HTERT RPE-1 (cell line): ENCODE measurements around the gene MCCC1.
"Not testable (repeated sequence)": the region's sequence is repeated elsewhere in the genome, so short reads cannot be mapped to it uniquely, and the experiment has no call there.

Experiments
- in situ Hi-C: fragments of 300-500 bp; cut with MboI; formaldehyde crosslinking; loops from 4 replicates; pipeline ENCODE4 v1.14.3; 2020; ENCODE audit warnings: low sequenced_read_pairs

The MCCC1 gene

DNA sequence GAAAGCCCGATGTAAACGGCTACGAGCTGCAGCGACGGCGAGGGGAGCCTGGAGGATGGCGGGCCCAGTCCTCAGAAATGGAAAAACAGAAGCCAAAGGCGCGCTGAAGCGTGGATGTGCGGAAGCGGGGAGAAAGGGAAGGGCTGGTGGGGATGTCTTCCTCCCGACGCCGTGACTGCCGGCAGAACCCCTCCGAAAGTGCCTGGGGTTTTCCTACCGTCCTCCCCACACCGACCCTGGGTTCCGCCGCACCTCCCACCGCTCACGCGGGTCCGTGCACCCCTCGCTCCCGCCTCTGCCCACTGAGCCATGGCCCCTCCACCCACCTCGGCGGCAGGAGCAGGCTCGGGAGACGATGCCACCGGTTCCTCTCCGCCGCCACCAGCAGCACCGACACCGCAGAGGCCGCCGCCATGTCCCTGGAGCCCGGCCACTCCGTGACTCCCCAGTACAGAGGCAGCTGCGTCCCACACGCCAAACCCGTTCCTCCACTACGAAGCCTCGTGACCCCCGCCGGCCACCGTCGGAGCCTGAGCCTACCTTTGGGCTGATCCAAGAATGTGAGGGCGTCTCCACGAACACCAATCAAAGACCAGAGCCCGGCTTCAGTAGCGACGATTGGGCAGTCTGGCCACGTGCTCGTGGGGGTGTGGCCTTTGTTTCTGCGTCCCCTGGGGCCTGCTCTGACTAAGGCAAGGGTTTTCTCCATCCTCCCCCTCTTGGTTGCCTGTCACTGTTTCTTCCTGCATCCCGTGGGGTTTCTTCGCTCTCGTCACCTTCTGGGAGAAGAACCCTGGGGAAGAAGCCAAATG lies at the start of gene MCCC1:
Gene MCCC1 (minus strand): TSS at position 471 of the 812 bp plus-strand sequence. CDS start 56 bp downstream, at position 415.
- in situ Hi-C loops: no loop called here

DNA sequence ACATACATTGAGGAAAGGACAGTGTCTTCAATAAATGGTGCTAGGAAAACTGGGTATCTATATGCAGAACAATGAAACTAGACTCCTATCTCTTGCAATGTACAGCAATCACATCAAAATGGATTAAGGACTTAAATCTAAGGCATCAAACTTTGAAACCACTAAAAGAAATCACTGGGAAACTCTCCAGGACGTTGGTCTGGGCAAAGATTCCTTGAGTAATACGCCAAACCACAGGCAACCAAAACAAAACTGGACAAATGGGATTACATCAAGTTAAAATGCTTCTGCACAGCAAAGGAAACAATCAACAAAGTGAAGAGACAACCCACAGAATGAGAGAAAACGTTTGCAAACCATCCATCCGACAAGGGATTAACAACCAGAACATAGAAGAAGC lies 48.8 kb upstream of the MCCC1 start:
- in situ Hi-C loops: no loop called here

GRCh38 chr3:183144363-183144762 lies 45.1 kb upstream of the MCCC1 start:
- in situ Hi-C loops: no loop called here

DNA sequence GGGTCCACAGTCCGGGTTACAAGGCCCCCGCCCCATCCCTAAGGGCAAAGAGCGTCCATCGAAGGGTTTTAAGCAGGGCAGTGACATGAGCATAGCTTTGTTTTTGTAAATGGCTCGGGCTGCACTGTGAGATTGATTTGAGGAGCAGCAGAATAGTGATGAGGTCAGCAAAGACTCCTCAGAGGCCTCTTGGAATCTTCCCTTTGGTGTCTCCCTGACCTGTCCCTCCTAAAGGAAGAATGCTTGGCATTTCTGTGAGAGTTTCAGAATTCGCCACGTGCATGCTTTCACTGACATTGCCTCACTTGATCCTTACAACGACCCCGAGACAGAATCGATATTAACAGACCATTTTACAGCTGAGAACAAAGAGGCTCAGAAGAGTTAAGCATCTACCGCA lies 42.9 kb upstream of the MCCC1 start:
- in situ Hi-C loops: no loop called here

DNA sequence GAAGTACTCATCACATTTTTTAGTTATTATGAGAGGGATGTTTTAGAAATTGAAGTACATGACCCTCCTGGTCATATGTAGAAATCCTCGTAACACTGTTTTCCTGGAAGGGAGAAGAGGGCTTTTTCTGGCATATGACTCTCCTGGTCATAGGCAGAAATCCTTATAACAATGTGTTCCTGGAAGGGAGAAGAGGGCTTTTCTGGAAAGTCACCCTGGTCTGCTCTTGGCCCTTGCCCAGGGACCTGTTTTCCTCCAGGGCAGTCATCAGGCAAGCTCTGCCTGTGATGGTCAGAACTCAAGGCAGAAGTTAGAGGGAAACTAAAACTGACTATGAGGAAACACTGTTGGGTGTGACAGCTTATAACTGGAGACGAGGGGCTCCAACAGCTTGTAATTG lies 35.5 kb upstream of the MCCC1 start:
- in situ Hi-C loops: no loop called here

GRCh38 chr3:183132409-183132808 lies 33.1 kb upstream of the MCCC1 start:
- in situ Hi-C loops: no loop called here

DNA sequence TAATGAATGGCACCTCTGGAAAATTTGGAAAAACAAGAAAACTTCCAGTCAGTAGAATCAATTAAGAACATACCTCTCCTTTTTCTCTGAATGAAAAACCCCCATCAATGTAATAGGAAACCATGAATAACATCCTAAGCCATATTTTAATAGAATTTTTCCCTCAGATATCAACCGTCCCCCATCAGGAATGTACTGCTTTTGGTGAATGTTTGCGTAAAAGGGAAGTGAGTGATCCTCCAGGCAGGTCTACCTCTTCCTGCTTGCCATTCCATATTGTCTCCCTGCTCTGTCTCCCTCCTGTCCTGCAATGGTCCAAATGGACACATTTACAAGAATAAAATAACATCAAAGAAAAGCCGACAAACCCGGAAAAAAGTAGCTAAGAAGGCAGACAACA lies 32.4 kb upstream of the MCCC1 start:
- in situ Hi-C loops: no loop called here

- in situ Hi-C loops: no loop called here
These were observed 32.0 kb upstream of the MCCC1 start for GRCh38 chr3:183131186-183131725.

DNA sequence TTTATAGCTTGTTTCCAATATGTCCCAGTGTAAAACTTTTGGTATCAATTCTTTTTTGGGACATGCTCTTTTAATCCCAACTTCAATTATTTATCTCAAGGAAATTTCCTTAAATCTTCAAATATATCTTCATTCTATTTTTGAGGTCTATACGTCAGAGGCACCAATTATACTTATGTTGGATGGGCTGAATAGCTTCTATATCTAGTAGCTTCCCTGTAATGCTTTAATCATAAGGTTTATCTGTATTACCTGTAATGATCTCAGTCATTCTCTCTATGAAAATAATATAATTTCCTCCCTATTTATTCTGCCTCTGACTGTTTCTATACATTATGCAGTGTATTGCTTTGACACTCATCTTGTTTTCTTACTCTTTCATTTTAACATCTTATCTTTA lies 29.9 kb upstream of the MCCC1 start:
- in situ Hi-C loops: no loop called here

DNA sequence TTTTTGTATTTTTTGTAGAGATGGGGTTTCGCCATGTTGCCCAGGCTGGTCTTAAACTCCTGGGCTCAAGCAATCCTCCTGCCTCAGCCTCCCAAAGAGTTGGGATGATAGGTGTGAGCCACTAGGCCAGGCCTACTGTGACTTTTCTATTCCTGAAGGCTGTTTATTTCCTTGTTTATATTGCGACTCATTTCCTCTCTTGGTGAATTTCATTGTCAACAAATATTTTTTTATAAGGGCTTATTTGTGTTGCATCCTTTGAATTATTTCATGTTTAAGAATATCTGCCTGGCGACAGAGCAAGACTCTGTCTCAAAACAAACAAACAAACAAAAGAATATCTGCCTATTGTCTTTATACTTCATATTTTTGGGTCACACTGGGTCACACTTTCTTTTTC lies 29.4 kb upstream of the MCCC1 start:
- in situ Hi-C loops: no loop called here

GRCh38 chr3:183123891-183124290 lies 24.6 kb upstream of the MCCC1 start:
- in situ Hi-C loops: no loop called here

DNA sequence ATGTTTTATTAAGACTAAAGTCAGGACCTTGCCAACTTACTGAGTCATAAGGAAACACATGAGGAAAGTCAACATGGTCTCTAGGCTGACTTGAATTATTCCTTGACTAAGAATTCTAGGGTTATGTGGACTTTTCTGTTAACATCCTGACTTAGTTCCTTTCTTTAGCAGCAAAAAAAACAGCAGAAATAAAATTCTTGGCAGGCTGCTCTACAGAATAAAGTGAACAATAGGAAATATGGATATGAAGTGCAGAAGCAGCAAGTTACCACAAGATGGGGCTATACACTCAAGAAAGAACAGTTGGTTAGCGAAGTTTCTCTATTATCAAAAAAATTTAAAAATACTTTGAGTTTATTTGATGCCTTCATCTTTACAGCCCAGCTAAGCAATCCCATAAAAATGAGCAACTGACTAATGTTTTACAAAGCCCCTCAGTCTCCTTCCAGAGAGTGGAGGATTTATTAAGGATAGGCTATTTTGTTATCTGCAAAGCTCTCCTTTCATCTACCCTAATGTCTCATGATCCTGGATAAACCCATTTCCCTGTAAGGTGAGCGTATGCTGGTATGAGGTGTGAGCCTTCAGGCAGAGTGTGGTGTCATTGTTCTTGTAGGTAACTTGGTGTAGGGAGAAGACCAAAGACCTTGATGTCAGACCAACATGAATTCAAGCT lies 23.1 kb upstream of the MCCC1 start:
- in situ Hi-C loops: no loop called here

DNA sequence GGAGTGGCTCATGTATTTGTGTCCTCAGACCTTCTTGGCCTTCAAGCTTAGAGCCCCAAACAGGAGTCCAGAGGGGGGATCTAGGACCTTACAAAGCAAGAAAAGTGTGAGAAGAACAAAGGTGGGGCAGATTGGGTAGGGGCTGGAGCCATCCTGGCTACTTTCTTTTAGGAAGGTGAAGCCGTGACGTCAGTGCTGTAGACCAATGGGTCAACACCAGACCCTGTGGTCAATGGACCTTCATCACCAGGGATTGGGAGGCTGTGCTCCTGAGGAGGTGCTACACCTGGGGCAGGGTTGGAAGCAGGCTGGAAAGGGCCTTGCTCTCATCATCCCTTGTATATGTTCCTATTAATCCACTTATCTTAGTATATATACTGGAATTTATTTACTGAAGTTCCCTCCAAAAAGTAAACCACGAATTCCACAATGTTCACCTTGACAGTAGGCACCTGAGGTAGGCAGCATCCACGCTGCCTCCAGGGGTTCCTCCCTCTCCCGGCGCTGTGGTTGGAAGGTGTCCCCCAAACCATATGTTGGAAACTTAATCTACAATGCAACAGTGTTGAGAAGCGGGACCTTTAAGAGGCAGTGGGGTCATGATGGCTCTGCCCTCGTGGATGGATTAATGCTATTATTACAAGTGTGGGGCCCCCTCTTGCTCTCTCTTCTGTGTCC lies 21.4 kb upstream of the MCCC1 start:
- in situ Hi-C loops: no loop called here

- in situ Hi-C loops: no loop called here
These were observed 17.8 kb upstream of the MCCC1 start for GRCh38 chr3:183117056-183117455.

DNA sequence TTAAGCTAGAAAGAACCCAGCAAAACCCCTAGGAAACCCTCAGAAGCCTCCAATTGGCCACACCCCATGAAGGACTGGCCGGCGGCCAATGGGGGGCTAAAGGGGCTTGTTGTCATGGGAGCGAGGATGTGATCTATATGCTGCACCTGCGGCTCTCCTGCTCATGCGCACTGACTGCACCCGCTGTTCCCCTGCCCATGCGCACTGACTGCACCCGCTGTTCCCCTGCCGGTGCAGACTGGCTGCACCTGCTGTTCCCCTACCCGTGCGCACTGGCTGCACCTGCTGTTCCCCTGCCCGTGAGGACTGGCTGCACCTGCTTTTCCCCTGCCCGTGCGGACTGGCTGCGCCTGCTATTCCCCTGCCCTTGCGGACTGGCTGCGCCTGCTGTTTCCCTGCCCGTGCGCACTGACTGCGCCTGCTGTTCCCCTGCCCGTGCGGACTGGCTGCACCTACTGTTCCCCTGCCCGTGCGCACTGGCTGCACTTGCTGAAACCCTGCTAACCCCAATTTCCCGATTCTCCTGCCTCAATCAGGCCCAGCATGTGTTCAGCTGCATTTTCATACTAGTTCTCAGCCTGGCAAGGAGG lies 16.8 kb upstream of the MCCC1 start:
- in situ Hi-C loops: no loop called here

DNA sequence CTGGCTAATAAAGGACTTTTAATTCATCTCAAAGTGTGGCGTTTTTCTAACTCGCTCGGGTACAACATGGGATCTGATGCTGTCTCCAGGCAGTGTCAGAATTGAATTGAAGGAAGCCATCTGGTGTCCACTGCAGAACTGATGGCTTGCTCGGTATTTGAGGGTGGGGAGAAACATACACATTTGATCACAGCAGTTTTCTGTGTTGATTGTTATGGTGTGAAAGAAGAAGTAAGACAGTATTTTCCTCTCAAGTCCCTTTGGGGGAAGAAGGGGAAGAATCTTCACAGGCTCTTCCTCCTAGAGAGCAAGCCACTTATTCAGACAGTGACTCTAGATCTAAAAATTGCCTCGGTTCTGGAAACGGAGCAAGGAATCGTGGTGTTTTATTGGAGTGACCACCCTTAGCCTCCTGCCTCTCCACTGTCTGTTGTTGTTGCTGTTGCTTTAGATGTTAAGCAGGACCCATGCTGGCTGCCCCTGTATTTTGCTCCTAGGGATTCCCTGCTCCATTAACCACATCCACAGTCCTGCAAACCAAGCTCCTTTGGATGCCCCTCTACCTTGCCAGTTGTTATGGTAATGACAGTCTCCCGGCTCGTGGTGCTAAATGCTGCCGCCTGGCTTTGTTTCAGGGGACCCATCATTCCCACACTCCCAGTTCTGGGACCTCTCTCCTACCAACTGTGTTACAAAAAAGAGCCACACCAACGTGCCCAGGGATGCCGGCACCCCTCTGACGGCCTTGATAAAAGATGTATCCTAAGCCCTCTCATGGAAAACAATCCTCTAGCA lies 15.3 kb upstream of the MCCC1 start:
- in situ Hi-C loops: no loop called here

GRCh38 chr3:183109847-183110246 lies 10.6 kb upstream of the MCCC1 start:
- in situ Hi-C loops: not testable (repeated sequence)

DNA sequence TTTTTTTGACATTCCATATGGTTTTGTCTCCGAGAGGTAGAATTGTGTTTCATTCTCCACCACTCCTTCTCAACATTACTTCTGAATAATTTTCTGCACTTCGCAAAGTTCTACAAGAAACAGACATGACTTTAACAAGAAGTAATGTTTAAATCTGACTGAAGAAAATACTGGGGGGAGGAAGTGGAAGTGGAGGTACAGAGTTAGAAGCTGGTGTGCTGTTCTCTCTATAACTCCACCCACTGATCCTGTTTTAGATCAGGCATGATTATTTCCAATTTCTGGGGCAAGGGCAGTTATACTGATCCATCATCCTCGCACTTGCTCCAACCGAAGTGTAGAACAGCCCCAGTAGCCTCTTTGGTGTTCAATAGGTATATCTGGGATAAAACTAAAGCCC lies 9.2 kb upstream of the MCCC1 start:
- in situ Hi-C loops: no loop called here

DNA sequence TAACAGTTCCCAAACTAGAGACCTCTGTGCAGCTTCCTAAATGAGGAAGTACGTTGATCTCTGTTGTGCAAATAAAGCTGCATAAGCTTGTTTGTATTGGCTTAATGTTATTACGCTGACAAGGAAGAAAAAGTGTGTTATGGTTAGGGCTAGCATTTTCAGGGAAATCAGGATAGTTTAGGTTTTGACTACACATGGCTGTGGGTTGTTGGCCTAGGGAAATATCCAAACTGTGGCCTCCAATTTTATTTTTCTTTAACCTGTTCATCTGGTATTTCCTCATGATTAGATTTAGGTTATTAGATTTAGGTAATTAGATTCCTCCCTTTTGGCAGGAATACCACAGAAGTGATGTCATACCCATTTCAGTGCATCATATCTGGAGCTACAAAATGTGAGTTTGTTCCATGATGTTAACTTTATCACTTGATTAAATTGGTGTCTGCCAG lies 8.7 kb upstream of the MCCC1 start:
- in situ Hi-C loops: no loop called here

DNA sequence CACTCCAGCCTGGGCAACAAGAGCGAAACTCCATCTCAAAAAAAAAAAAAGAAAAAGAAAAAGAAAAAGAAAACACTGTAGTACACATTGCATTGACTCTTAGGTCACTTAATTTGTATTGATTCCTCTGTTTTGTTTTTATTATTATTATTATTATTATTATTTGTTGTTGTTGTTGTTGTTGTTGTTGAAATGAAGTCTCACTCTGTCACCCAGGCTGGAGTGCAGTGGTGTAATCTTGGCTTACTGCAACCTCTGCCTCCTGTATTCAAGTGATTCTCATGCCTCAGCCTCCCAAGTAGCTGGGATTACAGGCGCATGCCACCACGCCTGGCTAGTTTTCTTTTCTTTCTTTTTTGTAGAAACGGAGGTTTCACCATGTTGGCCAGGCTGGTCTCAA lies 8.1 kb upstream of the MCCC1 start:
- in situ Hi-C loops: not testable (repeated sequence)
